Fibroblast of mammary gland (primary cell): Measurements from ENCODE around the gene PTPN13.
A peak's percentile ranks its signal among the peaks of the same experiment; 100 is the strongest.

Experiments used
- DNase-seq: peaks from one replicate; pipeline ENCODE4 v3.0.0-alpha.2; 2010; ENCODE audit warnings: low read depth
- H3K4me3 ChIP-seq: 2 replicates; pipeline ENCODE4 v1.5.1; 2011; ENCODE audit warnings: low read depth, mild to moderate bottlenecking, low read length, moderate library complexity; ENCODE audit not compliant: control insufficient read depth
- CTCF ChIP-seq: conservative IDR thresholded peaks from 2 replicates; pipeline ENCODE4 v1.5.1; 2011; ENCODE audit warnings: low read depth, low read length, inconsistent platforms; ENCODE audit not compliant: control insufficient read depth, insufficient read depth

The PTPN13 gene

GRCh38 chr4:86556791-86557415, 37.2 kb upstream of the PTPN13 start:
- peak; percentile 1 for DNase-seq
- TF ChIP-seq CTCF: no peak
- H3K4me3 ChIP-seq: no peak overlapping the region

GRCh38 chr4:86557526-86557925, 36.6 kb upstream of the PTPN13 start:
- TF ChIP-seq CTCF: no peak
- no peak overlapping the region for H3K4me3 ChIP-seq
- no peak for DNase-seq

- H3K4me3 ChIP-seq: no peak overlapping the region
- no peak for TF ChIP-seq CTCF
- no peak for DNase-seq
Measured at GRCh38 chr4:86558258-86558657, 35.9 kb upstream of the PTPN13 start.

GRCh38 chr4:86558797-86559196, 35.3 kb upstream of the PTPN13 start:
- H3K4me3 ChIP-seq: no peak overlapping the region
- no peak for TF ChIP-seq CTCF
- DNase-seq: peak; percentile 28

- TF ChIP-seq CTCF: no peak
- no peak overlapping the region for H3K4me3 ChIP-seq
- DNase-seq: no peak
Measured at GRCh38 chr4:86560447-86560846, 33.7 kb upstream of the PTPN13 start.

GRCh38 chr4:86561256-86561655, 32.9 kb upstream of the PTPN13 start:
- TF ChIP-seq CTCF: no peak
- no peak for DNase-seq
- no peak overlapping the region for H3K4me3 ChIP-seq

GRCh38 chr4:86563416-86563815, 30.7 kb upstream of the PTPN13 start:
- H3K4me3 ChIP-seq: no peak overlapping the region
- TF ChIP-seq CTCF: no peak
- DNase-seq: no peak
